Measurements from ENCODE around the gene MDGA2. TPM values are rescaled to one million over a fixed set of nuclear protein-coding genes. Genes with fewer than 3 reads are reported as not detected.
A peak's percentile ranks its signal among the peaks of the same experiment; 100 is the strongest.

The MDGA2 gene
- total and polyA plus RNA-seq, 2 experiments from 2014 or later: 0.33 to 0.46 TPM

DNA sequence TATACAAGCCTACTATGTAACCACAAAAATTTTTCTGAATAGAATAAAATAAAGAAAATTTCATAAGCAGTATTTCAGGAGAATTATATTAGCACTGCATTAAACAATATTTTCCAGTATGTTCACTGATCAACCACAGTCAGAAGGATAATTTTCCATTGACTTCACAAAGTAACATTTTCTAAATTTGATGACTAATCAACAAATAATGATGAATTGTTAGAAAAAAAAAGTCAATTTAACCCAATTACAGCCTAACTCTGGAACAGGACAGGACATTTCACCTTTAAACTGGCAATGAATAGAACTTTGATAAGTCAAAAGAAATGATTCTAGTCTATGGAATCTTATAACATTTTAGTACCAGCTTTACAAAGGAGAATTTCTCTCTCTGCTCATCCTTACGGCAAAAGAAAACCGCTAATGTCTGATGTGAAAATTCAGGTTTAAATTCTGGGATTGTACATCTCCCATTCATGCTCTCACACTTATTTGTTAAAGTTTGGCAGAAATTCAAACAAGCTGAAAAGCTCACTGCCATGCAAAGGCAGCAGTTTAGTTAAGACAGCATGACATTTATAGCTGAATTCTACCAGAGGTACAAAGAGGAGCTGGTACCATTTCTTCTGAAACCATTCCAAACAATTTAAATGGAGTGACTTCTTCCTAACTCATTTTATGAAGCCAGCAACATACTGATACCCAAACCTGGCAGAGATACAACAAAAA is 84.5 kb downstream of the MDGA2 start:
- H3K36me3 ChIP-seq: no peaks in the 10 kb centered on the region
- no peak overlapping the region for H3K4me3 ChIP-seq
- H3K4me1 ChIP-seq (ENCODE audit: low read depth): no peaks in the 10 kb centered on the region
- no peak overlapping the region for H3K27ac ChIP-seq
- no peak for DNase-seq (ENCODE audit: low read depth in 1 of 2, low spot score in 1 of 2)
- TF ChIP-seq, protein P1, sequence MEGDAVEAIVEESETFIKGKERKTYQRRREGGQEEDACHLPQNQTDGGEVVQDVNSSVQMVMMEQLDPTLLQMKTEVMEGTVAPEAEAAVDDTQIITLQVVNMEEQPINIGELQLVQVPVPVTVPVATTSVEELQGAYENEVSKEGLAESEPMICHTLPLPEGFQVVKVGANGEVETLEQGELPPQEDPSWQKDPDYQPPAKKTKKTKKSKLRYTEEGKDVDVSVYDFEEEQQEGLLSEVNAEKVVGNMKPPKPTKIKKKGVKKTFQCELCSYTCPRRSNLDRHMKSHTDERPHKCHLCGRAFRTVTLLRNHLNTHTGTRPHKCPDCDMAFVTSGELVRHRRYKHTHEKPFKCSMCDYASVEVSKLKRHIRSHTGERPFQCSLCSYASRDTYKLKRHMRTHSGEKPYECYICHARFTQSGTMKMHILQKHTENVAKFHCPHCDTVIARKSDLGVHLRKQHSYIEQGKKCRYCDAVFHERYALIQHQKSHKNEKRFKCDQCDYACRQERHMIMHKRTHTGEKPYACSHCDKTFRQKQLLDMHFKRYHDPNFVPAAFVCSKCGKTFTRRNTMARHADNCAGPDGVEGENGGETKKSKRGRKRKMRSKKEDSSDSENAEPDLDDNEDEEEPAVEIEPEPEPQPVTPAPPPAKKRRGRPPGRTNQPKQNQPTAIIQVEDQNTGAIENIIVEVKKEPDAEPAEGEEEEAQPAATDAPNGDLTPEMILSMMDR (IDR thresholded peaks at IDR 0.05; ENCODE audit: low read depth, low read length): no peak
- H3K9me3 ChIP-seq (ENCODE audit: low read depth): no peaks in the 10 kb centered on the region
- H3K27me3 ChIP-seq: no peaks in the 10 kb centered on the region

DNA sequence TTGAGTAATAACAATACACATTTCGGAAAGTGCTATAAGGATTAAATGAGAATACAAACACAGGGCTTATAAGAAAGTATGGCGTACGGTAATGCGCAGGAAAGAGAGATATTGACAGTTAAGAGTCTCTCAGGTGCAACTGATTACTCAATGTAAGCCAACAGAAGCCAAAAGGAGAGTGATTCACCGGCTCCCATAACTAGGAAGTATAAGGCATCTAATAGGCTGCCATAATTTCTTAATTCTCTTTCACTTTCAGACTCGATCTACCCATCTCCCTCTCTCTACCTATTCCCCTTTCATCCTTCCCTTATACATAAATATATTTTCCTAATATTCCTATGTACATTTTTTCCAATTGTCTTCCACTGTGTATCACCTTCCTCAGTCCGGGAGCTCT is 90.0 kb downstream of the MDGA2 start:
- H3K27ac ChIP-seq: no peak overlapping the region
- no peaks in the 10 kb centered on the region for H3K27me3 ChIP-seq
- no peak overlapping the region for H3K4me3 ChIP-seq
- DNase-seq (ENCODE audit: low read depth in 1 of 2, low spot score in 1 of 2): no peak
- TF ChIP-seq, protein P1 (IDR thresholded peaks at IDR 0.05; ENCODE audit: low read depth, low read length): no peak
- H3K4me1 ChIP-seq (ENCODE audit: low read depth): peaks cover 5% of the 10 kb centered on the region
- no peaks in the 10 kb centered on the region for H3K9me3 ChIP-seq (ENCODE audit: low read depth)
- no peaks in the 10 kb centered on the region for H3K36me3 ChIP-seq

DNA sequence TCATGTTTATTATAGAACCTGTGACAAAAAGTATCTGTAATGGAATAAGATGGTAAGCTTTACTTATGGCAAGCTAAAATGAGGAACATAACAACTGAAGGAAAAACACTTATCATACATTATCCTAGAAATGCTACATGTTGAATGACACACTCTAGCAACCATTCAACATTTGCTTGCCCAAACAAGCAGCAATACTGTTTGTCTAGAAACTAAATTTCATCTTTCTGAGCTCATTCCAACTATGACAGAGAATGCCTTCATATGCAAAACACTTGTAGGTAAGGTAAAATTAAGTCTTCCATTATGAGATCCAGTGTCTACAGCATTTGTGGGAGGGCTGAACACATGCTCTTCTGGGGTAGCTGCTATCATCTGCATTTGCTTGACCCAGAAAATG is 108.1 kb downstream of the MDGA2 start:
- H3K27ac ChIP-seq: no peak overlapping the region
- H3K36me3 ChIP-seq: no peaks in the 10 kb centered on the region
- no peaks in the 10 kb centered on the region for H3K9me3 ChIP-seq (ENCODE audit: low read depth)
- no peaks in the 10 kb centered on the region for H3K4me1 ChIP-seq (ENCODE audit: low read depth)
- H3K4me3 ChIP-seq: no peak overlapping the region
- H3K27me3 ChIP-seq: no peaks in the 10 kb centered on the region
- DNase-seq (ENCODE audit: low read depth in 1 of 2, low spot score in 1 of 2): no peak
- TF ChIP-seq, protein P1 (IDR thresholded peaks at IDR 0.05; ENCODE audit: low read depth, low read length): no peak

DNA sequence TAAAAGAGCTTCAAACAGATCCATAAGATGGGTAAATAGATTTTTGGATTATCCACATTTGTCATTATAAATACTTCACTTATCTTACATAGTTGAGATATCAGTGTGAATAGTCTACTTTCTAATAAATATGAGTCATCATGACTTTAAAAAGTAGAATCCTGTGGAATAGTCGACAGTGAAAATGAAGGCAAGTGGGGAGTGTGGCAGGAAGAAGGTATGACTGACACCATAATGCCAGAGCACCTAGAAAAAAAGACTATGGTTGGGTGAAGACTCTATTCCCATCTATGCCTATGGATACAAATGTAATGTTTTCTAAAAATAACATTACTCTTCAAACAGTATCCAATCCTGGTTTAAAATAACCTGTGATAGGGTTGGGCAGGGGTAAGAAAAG is 117.5 kb downstream of the MDGA2 start:
- H3K9me3 ChIP-seq (ENCODE audit: low read depth): no peaks in the 10 kb centered on the region
- no peaks in the 10 kb centered on the region for H3K4me1 ChIP-seq (ENCODE audit: low read depth)
- no peaks in the 10 kb centered on the region for H3K36me3 ChIP-seq
- TF ChIP-seq, protein P1 (IDR thresholded peaks at IDR 0.05; ENCODE audit: low read depth, low read length): no peak
- no peak overlapping the region for H3K4me3 ChIP-seq
- H3K27ac ChIP-seq: no peak overlapping the region
- no peak for DNase-seq (ENCODE audit: low read depth in 1 of 2, low spot score in 1 of 2)
- H3K27me3 ChIP-seq: no peaks in the 10 kb centered on the region

DNA sequence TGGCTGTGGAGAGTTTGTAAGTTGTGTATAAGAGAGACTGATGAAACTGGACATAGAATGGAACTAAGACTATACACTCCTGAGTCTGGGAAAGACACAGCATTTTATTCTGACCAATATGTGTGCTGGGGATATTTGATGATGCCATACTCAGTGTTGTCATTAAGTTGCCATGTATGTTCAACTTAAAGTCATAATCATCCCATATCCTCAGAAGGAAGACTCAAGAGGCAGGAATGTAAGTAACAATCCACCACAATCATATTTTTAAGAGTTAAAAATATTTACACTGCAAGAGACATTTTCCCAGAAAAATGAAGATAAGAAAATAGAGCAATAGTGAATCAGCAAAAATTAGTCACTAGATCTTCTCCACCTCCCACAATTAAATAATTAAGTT is 120.1 kb downstream of the MDGA2 start:
- Histone ChIP-seq H3K4me1 (ENCODE audit: low read depth) (no peaks in the 10 kb centered on the region), H3K36me3 (no peaks in the 10 kb centered on the region), H3K4me3 (no peak overlapping the region), H3K27ac (no peak overlapping the region), H3K27me3 (no peaks in the 10 kb centered on the region), H3K9me3 (ENCODE audit: low read depth) (no peaks in the 10 kb centered on the region)
- DNase-seq (ENCODE audit: low read depth in 1 of 2, low spot score in 1 of 2): peak in 1 of 2 donors; percentile 24
- TF ChIP-seq, protein P1 (IDR thresholded peaks at IDR 0.05; ENCODE audit: low read depth, low read length): no peak

All from cardiac muscle cell (in vitro differentiated cells and primary cell).